Ovary (tissue), 9 donors: ENCODE results near the gene CFAP210. TPM values are rescaled to one million over a fixed set of nuclear protein-coding genes. Genes with fewer than 3 reads are reported as not detected.

ENCODE experiments used
- DNase-seq, 5 donors: peaks; one replicate each; pipeline ENCODE4 v3.0.0-alpha.2; 2019 to 2020
- H3K27ac ChIP-seq, 2 donors: fragments of 200-600 bp; one replicate each; pipeline versions ENCODE4 v1.5.1 to v1.8.0; 2019 to 2022
- H3K27me3 ChIP-seq: fragments of 200-600 bp; one replicate; pipeline ENCODE4 v1.8.0; 2022
- H3K36me3 ChIP-seq: fragments of 200-600 bp; sonication (generic); one replicate; pipeline ENCODE4 v1.5.1; 2019
- H3K4me1 ChIP-seq: one replicate; pipeline ENCODE4 v1.8.1; 2013; ENCODE audit warnings: mild to moderate bottlenecking, moderate library complexity; ENCODE audit not compliant: insufficient read depth
- H3K4me3 ChIP-seq: fragments of 200-600 bp; sonication (generic); one replicate; pipeline ENCODE4 v1.5.1; 2017
- H3K9me3 ChIP-seq, 2 donors: fragments of 200-600 bp in 1 of 2; sonication (generic) in 1 of 2; one replicate each; pipeline versions ENCODE4 v1.5.1 to v1.8.1; 2013 to 2019; ENCODE audit warnings: mild to moderate bottlenecking in 1 of 2, moderate library complexity in 1 of 2
- EP300 ChIP-seq: sonication (generic); formaldehyde crosslinking; IDR thresholded peaks from one replicate; pipeline ENCODE4 v1.6.1; 2017; ENCODE audit warnings: antibody characterized with exemption
- POLR2A ChIP-seq: fragments of 450-650 bp; IDR thresholded peaks from one replicate; pipeline ENCODE4 v1.6.1; 2017; ENCODE audit warnings: antibody characterized with exemption, mild to moderate bottlenecking, moderate library complexity
- WGBS, 3 donors: extraction: QIAGEN DNeasy Blood & Tissue Kit in 1 of 3; methylation state at CpG; one replicate each; pipeline versions ENCODE4 v1.1.5 to v1.1.7; 2013 to 2017; 5-methylcytosine and 5-hydroxymethylcytosine counted together
- intact Hi-C, 4 donors: fragments of 100-400 bp; cut with DNase I; formaldehyde crosslinking; loops; one replicate each; pipeline versions ENCODE4 v1.11.0 to v1.15.1; 2022 to 2023
- polyA plus RNA-seq, 2 donors: library from polyadenylated mRNA; stranded (reverse); fragments of 200-250 nt in 1 of 2; fragments of 350-450 nt in 1 of 2; fragmentation: Illumina TruSeq in 1 of 2; extraction: RNeasy Lipid Tissue Mini Kit (QIAGEN cat#74804) in 1 of 2; gene quantifications; one replicate each; pipeline ENCODE4 v1.2.3, GENCODE V29; 2013 to 2014
- total RNA-seq, 7 donors: library from RNA; depleted of rRNA in 2 of 7; stranded (reverse); fragments of >200 nt in 2 of 7; fragmentation: NEBNext Ultra II Directional in 3 of 7; extraction: Animal tissue kit (Norgen Biotek cat#: 25700) in 3 of 7; gene quantifications; one replicate each; pipeline versions ENCODE4 v1.1.0 to v1.2.4, GENCODE V29; 2016 to 2023
- TF ChIP-seq, protein P1 (sequence below), 3 donors: fragments of 450-650 bp in 2 of 3; fragments of 200-600 bp in 1 of 3; IDR thresholded peaks; one replicate each; pipeline versions ENCODE4 v1.5.1 to v1.8.0; 2016 to 2022; ENCODE audit warnings: antibody characterized with exemption in 3 of 3, mild to moderate bottlenecking in 1 of 3
- donor health status: DM: no; HTN: no; CAD: no; lungs with moderate emphysema.
- donor health status: DM: no; HTN: no; CAD: no.
- donor health status: Bipolar disorder and iron deficiency.
- donor health status: DM: yes; HTN: yes; CAD: no.
- donor health status: DM: no; HTN: no; CAD: no.
- donor health status: DM: yes; HTN: yes; CAD: no.

Gene CFAP210
- total and polyA plus RNA-seq, 9 donors = 0.07 to 2.8 (median 0.75) TPM; not detected in 1

GRCh38 chr2:169711751-169712509 lies 17.7 kb upstream of the CFAP210 start:
- intact Hi-C loops = no loop called here
- DNase-seq = no peak
- 70 to 86% (median 81%) methylated on average over 7 of the region's 7 CpGs for WGBS, 3 donors
- Histone ChIP-seq H3K27ac (no peak overlapping the region), H3K9me3 (no peaks in the 10 kb centered on the region), H3K27me3 (no peaks in the 10 kb centered on the region), H3K36me3 (no peaks in the 10 kb centered on the region), H3K4me1 (peaks cover 7% of the 10 kb centered on the region), H3K4me3 (no peak overlapping the region)
- TF ChIP-seq, protein P1, sequence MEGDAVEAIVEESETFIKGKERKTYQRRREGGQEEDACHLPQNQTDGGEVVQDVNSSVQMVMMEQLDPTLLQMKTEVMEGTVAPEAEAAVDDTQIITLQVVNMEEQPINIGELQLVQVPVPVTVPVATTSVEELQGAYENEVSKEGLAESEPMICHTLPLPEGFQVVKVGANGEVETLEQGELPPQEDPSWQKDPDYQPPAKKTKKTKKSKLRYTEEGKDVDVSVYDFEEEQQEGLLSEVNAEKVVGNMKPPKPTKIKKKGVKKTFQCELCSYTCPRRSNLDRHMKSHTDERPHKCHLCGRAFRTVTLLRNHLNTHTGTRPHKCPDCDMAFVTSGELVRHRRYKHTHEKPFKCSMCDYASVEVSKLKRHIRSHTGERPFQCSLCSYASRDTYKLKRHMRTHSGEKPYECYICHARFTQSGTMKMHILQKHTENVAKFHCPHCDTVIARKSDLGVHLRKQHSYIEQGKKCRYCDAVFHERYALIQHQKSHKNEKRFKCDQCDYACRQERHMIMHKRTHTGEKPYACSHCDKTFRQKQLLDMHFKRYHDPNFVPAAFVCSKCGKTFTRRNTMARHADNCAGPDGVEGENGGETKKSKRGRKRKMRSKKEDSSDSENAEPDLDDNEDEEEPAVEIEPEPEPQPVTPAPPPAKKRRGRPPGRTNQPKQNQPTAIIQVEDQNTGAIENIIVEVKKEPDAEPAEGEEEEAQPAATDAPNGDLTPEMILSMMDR (IDR thresholded peaks at IDR 0.05) = no peak
- TF ChIP-seq EP300 = no peak
- no peak for TF ChIP-seq POLR2A

GRCh38 chr2:169709981-169710380 lies 15.8 kb upstream of the CFAP210 start:
- no peak for DNase-seq
- TF ChIP-seq POLR2A = no peak
- no peak for TF ChIP-seq EP300
- TF ChIP-seq, protein P1 (IDR thresholded peaks at IDR 0.05) = no peak
- Histone ChIP-seq H3K27ac (no peak overlapping the region), H3K4me3 (no peak overlapping the region), H3K9me3 (no peaks in the 10 kb centered on the region), H3K4me1 (no peaks in the 10 kb centered on the region), H3K27me3 (no peaks in the 10 kb centered on the region), H3K36me3 (no peaks in the 10 kb centered on the region)
- intact Hi-C loops = loop anchor here in 1 of 4 donors (10.0 kb wide), 1 partner anchor 1115 kb away; no protein-coding TSS in a partner anchor
- 86 to 89% (median 88%) methylated on average over 1 of the region's 1 CpG for WGBS, 3 donors

- TF ChIP-seq, protein P1 (IDR thresholded peaks at IDR 0.05) = no peak
- TF ChIP-seq POLR2A (no peak), EP300 (no peak)
Measured at GRCh38 chr2:169709331-169709730, 15.1 kb upstream of the CFAP210 start.

GRCh38 chr2:169707626-169708025 lies 13.4 kb upstream of the CFAP210 start:
- H3K27me3 ChIP-seq = no peaks in the 10 kb centered on the region
- no peak overlapping the region for H3K4me3 ChIP-seq
- no peak for DNase-seq
- TF ChIP-seq, protein P1 (IDR thresholded peaks at IDR 0.05) = no peak
- no peak for TF ChIP-seq EP300
- TF ChIP-seq POLR2A = no peak
- no peaks in the 10 kb centered on the region for H3K36me3 ChIP-seq
- intact Hi-C loops = loop anchor here in 1 of 4 donors (10.0 kb wide), 1 partner anchor 1113 kb away; no protein-coding TSS in a partner anchor
- 25 to 44% (median 38%) methylated on average over 2 of the region's 2 CpGs for WGBS, 3 donors
- H3K27ac ChIP-seq = no peak overlapping the region
- no peaks in the 10 kb centered on the region for H3K4me1 ChIP-seq
- H3K9me3 ChIP-seq = no peaks in the 10 kb centered on the region

More at GRCh38 chr2:169709331-169709730, 15.1 kb upstream of the CFAP210 start:
- no peak overlapping the region for H3K4me3 ChIP-seq
- intact Hi-C loops = loop anchor here in 1 of 4 donors (10.0 kb wide), 1 partner anchor 1115 kb away; no protein-coding TSS in a partner anchor
- DNase-seq = no peak
- WGBS, 3 donors = 97 to 100% (median 97%) methylated on average over 1 of the region's 1 CpG
- H3K27ac ChIP-seq = no peak overlapping the region
- H3K9me3 ChIP-seq = no peaks in the 10 kb centered on the region
- no peaks in the 10 kb centered on the region for H3K4me1 ChIP-seq
- no peaks in the 10 kb centered on the region for H3K36me3 ChIP-seq
- H3K27me3 ChIP-seq = no peaks in the 10 kb centered on the region
